Neural progenitor cell (in vitro differentiated cells): Measurements from ENCODE around the gene NCAM1. TPM values are rescaled to one million over a fixed set of nuclear protein-coding genes. Genes with fewer than 3 reads are reported as not detected.

Experiments
- DNase-seq: peaks from one replicate; pipeline ENCODE4 v3.0.0-alpha.2; 2016; ENCODE audit warnings: low spot score
- H2AFZ ChIP-seq: fragments of 200-600 bp; sonication (generic); replicated peaks from 2 replicates; pipeline ENCODE4 v1.6.1; 2016; ENCODE audit warnings: antibody characterized with exemption
- H3F3A ChIP-seq: fragments of 200-600 bp; sonication (generic); 2 replicates; pipeline ENCODE4 v1.6.1; 2016; ENCODE audit warnings: antibody characterized with exemption, low read depth
- H3K27ac ChIP-seq: fragments of 200-600 bp; sonication (generic); 2 replicates; pipeline ENCODE4 v1.5.1; 2016; ENCODE audit warnings: mild to moderate bottlenecking
- H3K27me3 ChIP-seq: fragments of 200-600 bp; sonication (generic); 2 replicates; pipeline ENCODE4 v1.6.1; 2016; ENCODE audit warnings: mild to moderate bottlenecking, moderate library complexity
- H3K36me3 ChIP-seq: fragments of 200-600 bp; sonication (generic); 2 replicates; pipeline ENCODE4 v1.5.1; 2016
- H3K4me1 ChIP-seq: fragments of 200-600 bp; sonication (generic); 2 replicates; pipeline ENCODE4 v1.6.1; 2016; ENCODE audit warnings: mixed run types
- H3K4me2 ChIP-seq: fragments of 200-600 bp; sonication (generic); 2 replicates; pipeline ENCODE4 v1.6.1; 2016
- H3K4me3 ChIP-seq: fragments of 200-600 bp; sonication (generic); 2 replicates; pipeline ENCODE4 v1.5.1; 2016
- H3K79me2 ChIP-seq: fragments of 200-600 bp; sonication (generic); 2 replicates; pipeline ENCODE4 v1.6.1; 2016; ENCODE audit warnings: low read depth
- H3K9ac ChIP-seq: fragments of 200-600 bp; sonication (generic); 2 replicates; pipeline ENCODE4 v1.6.1; 2016
- H3K9me3 ChIP-seq: fragments of 200-600 bp; sonication (generic); 2 replicates; pipeline ENCODE4 v1.5.1; 2016; ENCODE audit warnings: low read depth
- H4K20me1 ChIP-seq: fragments of 200-600 bp; sonication (generic); 2 replicates; pipeline ENCODE4 v1.6.1; 2016; ENCODE audit warnings: low read depth
- H3K27ac Mint-ChIP-seq: 3 replicates; pipeline ENCODE4 v1.8.0; 2021; ENCODE audit warnings: mixed read lengths
- H3K27me3 Mint-ChIP-seq: 2 replicates; pipeline ENCODE4 v1.8.0; 2022; ENCODE audit warnings: low read depth, mild to moderate bottlenecking, inconsistent platforms, moderate library complexity, mixed read lengths; ENCODE audit not compliant: insufficient read depth
- H3K36me3 Mint-ChIP-seq: 3 replicates; pipeline ENCODE4 v1.8.0; 2021; ENCODE audit warnings: mixed read lengths
- H3K4me1 Mint-ChIP-seq: 3 replicates; pipeline ENCODE4 v1.8.0; 2021; ENCODE audit warnings: mixed read lengths
- H3K4me3 Mint-ChIP-seq: 3 replicates; pipeline ENCODE4 v1.8.0; 2021; ENCODE audit warnings: mild to moderate bottlenecking, moderate library complexity, mixed read lengths
- H3K9me3 Mint-ChIP-seq: 3 replicates; pipeline ENCODE4 v1.8.0; 2020; ENCODE audit warnings: mixed read lengths
- CTCF ChIP-seq: fragments of 200-600 bp; sonication (generic); IDR thresholded peaks from 2 replicates; pipeline ENCODE4 v1.5.1; 2017; ENCODE audit warnings: antibody characterized with exemption, mild to moderate bottlenecking
- EZH2 ChIP-seq: fragments of 200-600 bp; sonication (generic); IDR thresholded peaks from 2 replicates; pipeline ENCODE4 v1.6.1; 2017; ENCODE audit warnings: antibody characterized with exemption, mild to moderate bottlenecking, moderate library complexity
- EZH2phosphoT487 ChIP-seq: fragments of 200-600 bp; sonication (generic); IDR thresholded peaks from 2 replicates; pipeline ENCODE4 v1.6.1; 2017; ENCODE audit warnings: antibody characterized with exemption
- total RNA-seq: library from RNA; depleted of rRNA; stranded (reverse); fragments of >200 nt; gene quantifications from 2 replicates; pipeline ENCODE4 v1.2.3, GENCODE V29; 2015; ENCODE audit warnings: low replicate concordance

Gene NCAM1
- total RNA-seq, 1 donor from 2014 or later, result 17.5 TPM

GRCh38 chr11:113286509-113287497, 325.6 kb downstream of the NCAM1 start:
- Histone ChIP-seq H3K4me2 (no peak overlapping the region), H3K4me1 (no peaks in the 10 kb centered on the region), H3K27me3 (no peaks in the 10 kb centered on the region), H3K4me3 (no peak overlapping the region), H4K20me1 (no peaks in the 10 kb centered on the region), H3K27ac (no peak overlapping the region), H2AFZ (no peak overlapping the region), H3K79me2 (no peaks in the 10 kb centered on the region), H3K36me3 (no peaks in the 10 kb centered on the region), H3K9me3 (no peaks in the 10 kb centered on the region), H3F3A (no peaks in the 10 kb centered on the region), H3K9ac (no peak overlapping the region)
- Mint-ChIP-seq H3K4me1 (peaks cover 8% of the 10 kb centered on the region), H3K9me3 (no peaks in the 10 kb centered on the region), H3K36me3 (no peaks in the 10 kb centered on the region), H3K27me3 (peaks cover 5% of the 10 kb centered on the region), H3K4me3 (no peak overlapping the region), H3K27ac (no peak overlapping the region)
- DNase-seq, result no peak
- TF ChIP-seq EZH2 (no peak), CTCF (no peak), EZH2phosphoT487 (no peak)

- Histone ChIP-seq H3K4me1 (no peaks in the 10 kb centered on the region), H3F3A (no peaks in the 10 kb centered on the region), H2AFZ (no peak overlapping the region), H3K4me2 (no peak overlapping the region), H3K27me3 (no peaks in the 10 kb centered on the region), H3K9me3 (no peaks in the 10 kb centered on the region), H4K20me1 (no peaks in the 10 kb centered on the region), H3K27ac (no peak overlapping the region), H3K9ac (no peak overlapping the region), H3K36me3 (no peaks in the 10 kb centered on the region), H3K4me3 (no peak overlapping the region), H3K79me2 (no peaks in the 10 kb centered on the region)
- H3K4me1 Mint-ChIP-seq, result peaks cover 8% of the 10 kb centered on the region
- H3K27ac Mint-ChIP-seq, result no peak overlapping the region
- DNase-seq, result no peak
- H3K9me3 Mint-ChIP-seq, result no peaks in the 10 kb centered on the region
- no peak overlapping the region for H3K4me3 Mint-ChIP-seq
- H3K27me3 Mint-ChIP-seq, result peaks cover 5% of the 10 kb centered on the region
- TF ChIP-seq EZH2phosphoT487, result no peak
- no peak for TF ChIP-seq CTCF
- TF ChIP-seq EZH2, result no peak
- H3K36me3 Mint-ChIP-seq, result no peaks in the 10 kb centered on the region
These were observed 326.6 kb downstream of the NCAM1 start for GRCh38 chr11:113287801-113288200.

GRCh38 chr11:113288286-113288863, 327.2 kb downstream of the NCAM1 start:
- H3K4me1 Mint-ChIP-seq, result peaks cover 8% of the 10 kb centered on the region
- H3K4me3 ChIP-seq, result no peak overlapping the region
- no peaks in the 10 kb centered on the region for H3K36me3 Mint-ChIP-seq
- no peak overlapping the region for H3K9ac ChIP-seq
- no peak for TF ChIP-seq EZH2phosphoT487
- no peak for TF ChIP-seq CTCF
- no peak for TF ChIP-seq EZH2
- H3F3A ChIP-seq, result no peaks in the 10 kb centered on the region
- H3K9me3 Mint-ChIP-seq, result no peaks in the 10 kb centered on the region
- H3K27ac Mint-ChIP-seq, result no peak overlapping the region
- H3K27me3 ChIP-seq, result no peaks in the 10 kb centered on the region
- no peak overlapping the region for H3K4me2 ChIP-seq
- H3K36me3 ChIP-seq, result no peaks in the 10 kb centered on the region
- H3K27ac ChIP-seq, result no peak overlapping the region
- no peak overlapping the region for H3K4me3 Mint-ChIP-seq
- DNase-seq, result no peak
- peaks cover 4% of the 10 kb centered on the region for H3K4me1 ChIP-seq
- H3K27me3 Mint-ChIP-seq, result peaks cover 5% of the 10 kb centered on the region
- H3K79me2 ChIP-seq, result no peaks in the 10 kb centered on the region
- no peaks in the 10 kb centered on the region for H3K9me3 ChIP-seq
- H2AFZ ChIP-seq, result no peak overlapping the region
- H4K20me1 ChIP-seq, result no peaks in the 10 kb centered on the region
